T-helper 2 cell treated with Interferon-gamma antibody and Interleukin-4, amounts not matched to agents 100 ng/mL and 5 ng/mL, for 36 hours (primary cell): Measurements from ENCODE around the gene EXOC6. TPM values are rescaled to one million over a fixed set of nuclear protein-coding genes. Genes with fewer than 3 reads are reported as not detected.
"Not testable (repeated sequence)": the region's sequence is repeated elsewhere in the genome, so short reads cannot be mapped to it uniquely, and the experiment has no call there.

Experiments
- intact Hi-C: fragments of 100-400 bp; cut with micrococcal nuclease; formaldehyde crosslinking; loops from one replicate; pipeline ENCODE4 v1.15.1; 2023
- total RNA-seq: library from RNA; stranded (reverse); gene quantifications from 2 replicates; pipeline ENCODE4 v1.2.3, GENCODE V29; 2022

The EXOC6 gene
- total RNA-seq, 1 donor from 2014 or later, result 12.0 TPM

GRCh38 chr10:92873029-92873428, 24.7 kb downstream of the EXOC6 start:
- intact Hi-C loops, result no loop called here

- intact Hi-C loops, result no loop called here
Measured at GRCh38 chr10:92876509-92877036, 28.3 kb downstream of the EXOC6 start.

- intact Hi-C loops, result loop anchor here (5.0 to 10.0 kb wide), 2 partner anchors 33 to 204 kb away; partner anchors contain the start of gene EXOC6
Measured at GRCh38 chr10:92880233-92880861, 32.0 kb downstream of the EXOC6 start.

GRCh38 chr10:92880917-92881316, 32.6 kb downstream of the EXOC6 start:
- intact Hi-C loops, result loop anchor here (5.0 to 10.0 kb wide), 2 partner anchors 34 to 204 kb away; partner anchors contain the start of gene EXOC6

GRCh38 chr10:92886334-92886961, 38.1 kb downstream of the EXOC6 start:
- intact Hi-C loops, result loop anchor here (5.0 to 10.0 kb wide), 3 partner anchors 198 to 466 kb away; no protein-coding TSS in a partner anchor

GRCh38 chr10:92890471-92890870, 42.2 kb downstream of the EXOC6 start:
- intact Hi-C loops, result no loop called here

GRCh38 chr10:92891885-92892690, 43.8 kb downstream of the EXOC6 start:
- intact Hi-C loops, result no loop called here

GRCh38 chr10:92892691-92893054, 44.4 kb downstream of the EXOC6 start:
- intact Hi-C loops, result no loop called here

GRCh38 chr10:92894081-92894655, 45.8 kb downstream of the EXOC6 start:
- intact Hi-C loops, result no loop called here

- intact Hi-C loops, result no loop called here
Measured at GRCh38 chr10:92897916-92898315, 49.6 kb downstream of the EXOC6 start.

- intact Hi-C loops, result loop anchor here (5.0 kb wide), 1 partner anchor 55 kb away; the partner anchor contains the start of gene EXOC6
Measured at GRCh38 chr10:92901819-92902251, 53.5 kb downstream of the EXOC6 start.

- intact Hi-C loops, result loop anchor here (5.0 kb wide), 1 partner anchor 56 kb away; the partner anchor contains the start of gene EXOC6
Measured at GRCh38 chr10:92903633-92904032, 55.3 kb downstream of the EXOC6 start.

- intact Hi-C loops, result no loop called here
Measured at GRCh38 chr10:92907280-92907679, 59.0 kb downstream of the EXOC6 start.

- intact Hi-C loops, result not testable (repeated sequence)
Measured at GRCh38 chr10:92912631-92913030, 64.3 kb downstream of the EXOC6 start.

GRCh38 chr10:92913973-92914372, 65.7 kb downstream of the EXOC6 start:
- intact Hi-C loops, result no loop called here

GRCh38 chr10:92914478-92915325, 66.4 kb downstream of the EXOC6 start:
- intact Hi-C loops, result no loop called here

- intact Hi-C loops, result no loop called here
Measured at GRCh38 chr10:92915892-92916291, 67.6 kb downstream of the EXOC6 start.

GRCh38 chr10:92916433-92916832, 68.1 kb downstream of the EXOC6 start:
- intact Hi-C loops, result no loop called here

- intact Hi-C loops, result no loop called here
Measured at GRCh38 chr10:92918603-92919002, 70.3 kb downstream of the EXOC6 start.

GRCh38 chr10:92920866-92921265, 72.5 kb downstream of the EXOC6 start:
- intact Hi-C loops, result no loop called here
